ENCODE measurements around the gene ACSBG1. TPM values are rescaled to one million over a fixed set of nuclear protein-coding genes. Genes with fewer than 3 reads are reported as not detected.

ACSBG1 gene
- total and polyA plus RNA-seq, 10 of the 15 experiments (the other 5 are each of a cell fraction or from before 2014, with no cell fraction given), result 0.11 to 0.75 (median 0.42) TPM

DNA sequence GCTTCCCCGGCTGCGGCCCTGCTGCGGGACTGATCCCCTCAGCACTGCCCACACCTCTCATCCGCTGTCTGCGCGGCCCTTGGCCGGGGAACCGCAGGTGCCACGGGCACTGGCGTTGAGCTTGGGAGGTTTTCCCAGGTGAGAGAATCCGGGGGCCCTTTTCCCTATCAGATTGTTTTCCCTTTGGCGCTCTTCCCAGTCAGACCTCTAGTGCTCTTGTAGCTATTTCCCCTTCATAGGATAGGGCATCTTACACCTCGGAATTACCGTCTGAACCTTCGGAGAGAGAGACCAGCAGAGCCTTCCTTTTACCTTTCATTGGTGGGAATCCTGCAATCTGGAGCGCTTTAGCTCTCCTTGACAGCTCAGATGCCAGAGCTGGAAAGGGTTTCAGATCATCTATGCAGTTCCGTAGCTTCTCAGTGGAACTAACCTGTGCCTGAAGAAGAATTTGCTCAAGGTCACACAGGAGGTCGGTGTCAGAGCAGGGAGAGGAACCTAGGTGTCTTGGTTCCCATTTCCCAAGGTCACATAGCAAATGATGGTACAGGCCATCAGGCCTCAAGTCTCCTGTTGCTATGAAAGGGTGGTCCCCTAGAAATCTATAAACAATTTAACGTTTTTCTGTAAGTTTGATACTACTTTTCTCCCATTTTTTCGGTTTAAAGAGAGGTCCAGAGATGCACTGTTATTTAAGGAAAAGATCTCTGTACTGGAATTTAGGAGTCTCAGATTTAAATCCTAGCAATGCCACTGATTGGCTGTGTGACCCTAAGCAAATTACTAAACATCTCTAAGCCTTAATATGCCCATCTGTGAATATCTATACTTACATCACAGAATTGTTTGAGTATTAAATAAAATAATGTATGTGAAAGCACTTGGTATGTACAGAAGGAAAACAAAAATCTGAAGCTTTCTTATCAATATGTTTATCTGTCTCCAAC lies 84.3 kb downstream of the ACSBG1 start:
- Histone ChIP-seq H3K4me3 (peak overlapping the region; percentile 85), H3K4me1 (ENCODE audit: control insufficient read depth, insufficient read depth, low read length) (peaks cover 13% of the 10 kb centered on the region), H4K20me1 (ENCODE audit: control insufficient read depth, insufficient read depth) (no peaks in the 10 kb centered on the region), H3K27ac (ENCODE audit: control insufficient read depth, insufficient read depth) (peak overlapping the region; percentile 82), H3K36me3 (ENCODE audit: control insufficient read depth in 2 of 2, insufficient read depth in 2 of 2, low read length in 1 of 2) (peaks cover 0 to 2% of the 10 kb centered on the region in 2 experiments; a peak in 2 of 4 replicates), H3K79me2 (ENCODE audit: control insufficient read depth, insufficient read depth, low read length) (peaks cover 61% of the 10 kb centered on the region), H3K27me3 (replicated peaks in 1 of 2; ENCODE audit: control insufficient read depth in 2 of 2, insufficient read depth in 2 of 2, low read length in 1 of 2) (no peaks in the 10 kb centered on the region), H3K4me2 (ENCODE audit: control insufficient read depth, insufficient read depth) (peak overlapping the region; percentile 92), H3K9me3 (replicated peaks; ENCODE audit: control insufficient read depth, insufficient read depth, low read length) (no peaks in the 10 kb centered on the region), H2AFZ (ENCODE audit: control insufficient read depth, low read depth, low read length) (peak overlapping the region; percentile 50), H3K9ac (ENCODE audit: control insufficient read depth, insufficient read depth, low read length) (peak overlapping the region; percentile 85)
- ATAC-seq (peak; percentile 13), DNase-seq (ENCODE audit: low read depth, low spot score) (no peak), FAIRE-seq (no peak)
- ChIA-PET RAD21 (ENCODE audit: unreplicated experiment) (interaction anchor here (0.6 to 7.3 kb wide), 9 partner anchors 10 to 238 kb away, joined by 3 to 53 read pairs (median 5); partner anchors contain the start of gene CIB2), SMC1A (ENCODE audit: uncharacterized antibody, unreplicated experiment) (interaction anchor here (0.9 to 8.2 kb wide), 9 partner anchors 8 to 82 kb away, joined by 3 to 152 read pairs (median 3); no protein-coding TSS in a partner anchor), POLR2A (interaction anchor here (0.7 to 4.8 kb wide), 8 partner anchors 11 to 84 kb away, joined by 3 to 75 read pairs (median 6); no protein-coding TSS in a partner anchor), CTCF (interaction anchor here (1.1 to 4.5 kb wide), 8 partner anchors 18 to 45 kb away, joined by 3 to 38 read pairs (median 5); partner anchors contain the start of gene CIB2)
- in situ Hi-C loops (cut with MboI), result loop anchor here (25.0 kb wide), 1 partner anchor 837 kb away; no protein-coding TSS in a partner anchor
- intact Hi-C loops (cut with micrococcal nuclease; ENCODE audit: unreplicated experiment), result loop anchor here (2.0 kb wide), 2 partner anchors 17 to 19 kb away; partner anchors contain the start of gene CIB2
- BruUV-seq (replicated peaks), result no TSS peak
- WGBS (ENCODE audit: insufficient coverage, insufficient replicate concordance, low lambda C conversion rate, missing lambda C conversion rate), result 1% methylated on average over 20 of the region's 20 CpGs
- TF ChIP-seq CBFB (IDR thresholded peaks at IDR 0.05; ENCODE audit: low read depth) (no peak), DPF2 (IDR thresholded peaks at IDR 0.05) (no peak), SPI1 (IDR thresholded peaks at IDR 0.05; ENCODE audit: borderline replicate concordance, insufficient read depth, low read depth, low read length) (no peak), SMC3 (IDR thresholded peaks at IDR 0.05; ENCODE audit: borderline replicate concordance, low read length) (no peak), RELB (IDR thresholded peaks at IDR 0.05; ENCODE audit: low read depth) (peak; percentile 14; the same call in 1 of the 2 replicates), NR2F1 (conservative IDR thresholded peaks at IDR 0.05) (peak; percentile 38), FOXM1 (IDR thresholded peaks at IDR 0.05; ENCODE audit: low read depth, low read length) (no peak), TAF1 (IDR thresholded peaks at IDR 0.05; ENCODE audit: borderline replicate concordance, low read depth, low read length) (no peak), BMI1 (IDR thresholded peaks at IDR 0.05; ENCODE audit: borderline replicate concordance) (no peak), ATF7 (IDR thresholded peaks at IDR 0.05; ENCODE audit: low read depth) (no peak), IKZF2 (IDR thresholded peaks at IDR 0.05) (0 out of 4 replicates have a peak, but pooled peaks have one; percentile 12 to 15), EED (IDR thresholded peaks at IDR 0.05; ENCODE audit: low read depth) (0 out of 2 replicates have a peak, but pooled peaks have one; percentile 39), ESRRA (IDR thresholded peaks at IDR 0.05; ENCODE audit: low read length) (peak; percentile 72; the same call in 1 of the 2 replicates), ZZZ3 (IDR thresholded peaks at IDR 0.05; ENCODE audit: control insufficient read depth, insufficient read length, low read depth) (no peak), KLF5 (IDR thresholded peaks at IDR 0.05; ENCODE audit: partially characterized antibody) (no peak), NR2C1 (IDR thresholded peaks at IDR 0.05) (no peak), HDAC2 (IDR thresholded peaks at IDR 0.05) (no peak)
- TF ChIP-seq, protein P1, sequence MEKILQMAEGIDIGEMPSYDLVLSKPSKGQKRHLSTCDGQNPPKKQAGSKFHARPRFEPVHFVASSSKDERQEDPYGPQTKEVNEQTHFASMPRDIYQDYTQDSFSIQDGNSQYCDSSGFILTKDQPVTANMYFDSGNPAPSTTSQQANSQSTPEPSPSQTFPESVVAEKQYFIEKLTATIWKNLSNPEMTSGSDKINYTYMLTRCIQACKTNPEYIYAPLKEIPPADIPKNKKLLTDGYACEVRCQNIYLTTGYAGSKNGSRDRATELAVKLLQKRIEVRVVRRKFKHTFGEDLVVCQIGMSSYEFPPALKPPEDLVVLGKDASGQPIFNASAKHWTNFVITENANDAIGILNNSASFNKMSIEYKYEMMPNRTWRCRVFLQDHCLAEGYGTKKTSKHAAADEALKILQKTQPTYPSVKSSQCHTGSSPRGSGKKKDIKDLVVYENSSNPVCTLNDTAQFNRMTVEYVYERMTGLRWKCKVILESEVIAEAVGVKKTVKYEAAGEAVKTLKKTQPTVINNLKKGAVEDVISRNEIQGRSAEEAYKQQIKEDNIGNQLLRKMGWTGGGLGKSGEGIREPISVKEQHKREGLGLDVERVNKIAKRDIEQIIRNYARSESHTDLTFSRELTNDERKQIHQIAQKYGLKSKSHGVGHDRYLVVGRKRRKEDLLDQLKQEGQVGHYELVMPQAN (conservative IDR thresholded peaks at IDR 0.05), result no peak
- TF ChIP-seq, protein P2, sequence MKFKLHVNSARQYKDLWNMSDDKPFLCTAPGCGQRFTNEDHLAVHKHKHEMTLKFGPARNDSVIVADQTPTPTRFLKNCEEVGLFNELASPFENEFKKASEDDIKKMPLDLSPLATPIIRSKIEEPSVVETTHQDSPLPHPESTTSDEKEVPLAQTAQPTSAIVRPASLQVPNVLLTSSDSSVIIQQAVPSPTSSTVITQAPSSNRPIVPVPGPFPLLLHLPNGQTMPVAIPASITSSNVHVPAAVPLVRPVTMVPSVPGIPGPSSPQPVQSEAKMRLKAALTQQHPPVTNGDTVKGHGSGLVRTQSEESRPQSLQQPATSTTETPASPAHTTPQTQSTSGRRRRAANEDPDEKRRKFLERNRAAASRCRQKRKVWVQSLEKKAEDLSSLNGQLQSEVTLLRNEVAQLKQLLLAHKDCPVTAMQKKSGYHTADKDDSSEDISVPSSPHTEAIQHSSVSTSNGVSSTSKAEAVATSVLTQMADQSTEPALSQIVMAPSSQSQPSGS (IDR thresholded peaks at IDR 0.05; ENCODE audit: low read length), result no peak

Measured in GM12878 (cell line).